Chondrocyte (in vitro differentiated cells): ENCODE results near the gene PAH. TPM values are rescaled to one million over a fixed set of nuclear protein-coding genes. Genes with fewer than 3 reads are reported as not detected.

Source experiments
- DNase-seq: peaks from one replicate; pipeline ENCODE4 v3.0.0; 2021; ENCODE audit warnings: mixed read lengths, low spot score
- H3K27ac Mint-ChIP-seq: one replicate; pipeline ENCODE4 v1.8.0; 2021; ENCODE audit warnings: mild to moderate bottlenecking, moderate library complexity, mixed read lengths; ENCODE audit not compliant: unreplicated experiment
- H3K27me3 Mint-ChIP-seq: 2 replicates; pipeline ENCODE4 v1.8.0; 2021; ENCODE audit warnings: low read depth, mixed read lengths
- H3K36me3 Mint-ChIP-seq: 2 replicates; pipeline ENCODE4 v1.8.0; 2021; ENCODE audit warnings: low read depth, mixed read lengths
- H3K4me1 Mint-ChIP-seq: 2 replicates; pipeline ENCODE4 v1.8.0; 2021; ENCODE audit warnings: low read depth, mild to moderate bottlenecking, mixed read lengths
- H3K4me3 Mint-ChIP-seq: one replicate; pipeline ENCODE4 v1.8.0; 2021; ENCODE audit warnings: mild to moderate bottlenecking, moderate library complexity, mixed read lengths; ENCODE audit not compliant: unreplicated experiment
- H3K9me3 Mint-ChIP-seq: 2 replicates; pipeline ENCODE4 v1.8.0; 2021; ENCODE audit warnings: low read depth, mixed read lengths
- CTCF ChIP-seq: fragments of 200-600 bp; sonication (generic); IDR thresholded peaks from 2 replicates; pipeline ENCODE4 v1.5.0; 2021; ENCODE audit warnings: antibody characterized with exemption, mild to moderate bottlenecking, moderate library complexity
- total RNA-seq: library from RNA; stranded (reverse); gene quantifications from 3 replicates; pipeline ENCODE4 v1.2.1, GENCODE V29; 2021

PAH gene
- total RNA-seq, 1 donor from 2014 or later = not detected

GRCh38 chr12:102862486-102862885 lies 54.6 kb downstream of the PAH start:
- DNase-seq = no peak
- Mint-ChIP-seq H3K27ac (no peak overlapping the region), H3K4me1 (no peaks in the 10 kb centered on the region), H3K36me3 (no peaks in the 10 kb centered on the region), H3K4me3 (no peak overlapping the region), H3K9me3 (peaks cover 3% of the 10 kb centered on the region), H3K27me3 (peaks cover 4% of the 10 kb centered on the region)
- TF ChIP-seq CTCF = no peak

GRCh38 chr12:102851246-102851645 lies 65.8 kb downstream of the PAH start:
- Mint-ChIP-seq H3K27me3 (no peaks in the 10 kb centered on the region), H3K4me1 (no peaks in the 10 kb centered on the region), H3K4me3 (no peak overlapping the region), H3K27ac (no peak overlapping the region), H3K36me3 (no peaks in the 10 kb centered on the region), H3K9me3 (no peaks in the 10 kb centered on the region)
- DNase-seq = no peak
- TF ChIP-seq CTCF = no peak

GRCh38 chr12:102849722-102850447 lies 67.2 kb downstream of the PAH start:
- Mint-ChIP-seq H3K4me1 (no peaks in the 10 kb centered on the region), H3K27me3 (no peaks in the 10 kb centered on the region)
- no peak for DNase-seq

GRCh38 chr12:102848832-102849231 lies 68.2 kb downstream of the PAH start:
- no peak for DNase-seq
- Mint-ChIP-seq H3K27me3 (no peaks in the 10 kb centered on the region), H3K36me3 (no peaks in the 10 kb centered on the region), H3K4me1 (no peaks in the 10 kb centered on the region), H3K9me3 (no peaks in the 10 kb centered on the region), H3K4me3 (no peak overlapping the region), H3K27ac (no peak overlapping the region)
- TF ChIP-seq CTCF = no peak

More at GRCh38 chr12:102849722-102850447, 67.2 kb downstream of the PAH start:
- no peak overlapping the region for H3K4me3 Mint-ChIP-seq
- no peaks in the 10 kb centered on the region for H3K9me3 Mint-ChIP-seq
- no peak for TF ChIP-seq CTCF
- H3K36me3 Mint-ChIP-seq = no peaks in the 10 kb centered on the region
- H3K27ac Mint-ChIP-seq = no peak overlapping the region

GRCh38 chr12:102847131-102847530 lies 69.9 kb downstream of the PAH start:
- Mint-ChIP-seq H3K27ac (no peak overlapping the region), H3K9me3 (no peaks in the 10 kb centered on the region), H3K4me3 (no peak overlapping the region), H3K27me3 (no peaks in the 10 kb centered on the region), H3K36me3 (no peaks in the 10 kb centered on the region), H3K4me1 (no peaks in the 10 kb centered on the region)
- no peak for DNase-seq
- TF ChIP-seq CTCF = no peak
